Testis (tissue), 3 donors: ENCODE measurements around the gene AAK1. TPM values are rescaled to one million over a fixed set of nuclear protein-coding genes. Genes with fewer than 3 reads are reported as not detected.

Experiments
- DNase-seq: peaks from one replicate; pipeline ENCODE4 v3.0.0-alpha.2; 2019
- H3K27ac ChIP-seq, 2 donors: fragments of 200-600 bp; sonication (generic); one replicate each; pipeline ENCODE4 v1.5.1; 2019
- H3K27me3 ChIP-seq: fragments of 200-600 bp; sonication (generic); one replicate; pipeline ENCODE4 v1.5.1; 2019
- H3K36me3 ChIP-seq: fragments of 200-600 bp; sonication (generic); one replicate; pipeline ENCODE4 v1.5.1; 2017; ENCODE audit warnings: low read depth; ENCODE audit errors: missing control alignments
- H3K4me1 ChIP-seq: fragments of 200-600 bp; sonication (generic); one replicate; pipeline ENCODE4 v1.5.1; 2019
- H3K4me3 ChIP-seq, 2 donors: fragments of 200-600 bp; sonication (generic); one replicate each; pipeline ENCODE4 v1.5.1; 2017 to 2019
- H3K9me3 ChIP-seq: fragments of 200-600 bp; sonication (generic); one replicate; pipeline ENCODE4 v1.5.1; 2017
- POLR2A ChIP-seq: fragments of 450-650 bp; IDR thresholded peaks from one replicate; pipeline ENCODE4 v1.6.1; 2017; ENCODE audit warnings: antibody characterized with exemption, mild to moderate bottlenecking, moderate library complexity
- WGBS, 2 donors: methylation state at CpG; one replicate each; pipeline ENCODE4 v1.1.5; 2018; 5-methylcytosine and 5-hydroxymethylcytosine counted together
- intact Hi-C: fragments of 100-400 bp; cut with DNase I; formaldehyde crosslinking; loops from one replicate; pipeline ENCODE4 v1.15.1; 2023; ENCODE audit warnings: low total_unique reads
- polyA plus RNA-seq: library from polyadenylated mRNA; stranded (reverse); fragments of 350-450 nt; fragmentation: Illumina TruSeq; extraction: RNeasy Lipid Tissue Mini Kit (QIAGEN cat#74804); gene quantifications from one replicate; pipeline ENCODE4 v1.2.3, GENCODE V29; 2014; ENCODE audit warnings: low read depth, low replicate concordance; ENCODE audit not compliant: insufficient read depth
- total RNA-seq, 2 donors: library from RNA; depleted of rRNA; stranded (reverse); fragments of >200 nt; gene quantifications; one replicate each; pipeline ENCODE4 v1.2.3, GENCODE V29; 2016
- TF ChIP-seq, protein P1 (sequence below), 3 experiments: fragments of 450-650 bp in 2 of 3; fragments of 200-600 bp in 1 of 3; sonication (generic) in 1 of 3; IDR thresholded peaks; one replicate each; pipeline ENCODE4 v1.5.1; 2016 to 2019; ENCODE audit warnings: antibody characterized with exemption in 3 of 3, mild to moderate bottlenecking in 2 of 3, moderate library complexity in 1 of 3

The AAK1 gene
- total and polyA plus RNA-seq, 3 donors from 2014 or later: 20.3 to 62.1 (median 47.9) TPM

DNA sequence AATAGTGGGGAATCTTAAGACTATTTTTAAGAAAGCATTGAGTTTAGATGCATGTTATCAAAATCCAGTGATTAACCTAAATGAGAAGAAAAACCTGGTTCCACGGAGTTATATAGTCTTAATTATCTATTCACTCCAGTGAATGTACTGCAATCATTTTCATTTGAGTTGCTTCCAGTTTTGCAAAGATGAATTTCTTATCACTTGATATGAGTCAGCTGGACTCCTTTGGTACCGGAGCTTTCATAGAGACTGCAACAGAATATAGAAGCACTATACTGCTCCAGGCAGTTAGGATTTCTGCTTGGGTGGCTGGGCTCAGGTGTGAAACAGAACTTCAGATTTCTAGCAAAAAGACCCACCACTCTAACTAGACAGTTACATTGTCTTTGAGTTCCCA is 114.1 kb downstream of the AAK1 start:
- Histone ChIP-seq H3K36me3 (no peaks in the 10 kb centered on the region), H3K4me1 (no peaks in the 10 kb centered on the region), H3K9me3 (no peaks in the 10 kb centered on the region), H3K27ac (no peak overlapping the region), H3K27me3 (no peaks in the 10 kb centered on the region), H3K4me3 (no peak overlapping the region)
- 38 to 49% methylated on average over 2 of the region's 2 CpGs for WGBS, 2 donors
- no peak for TF ChIP-seq POLR2A
- TF ChIP-seq, protein P1, sequence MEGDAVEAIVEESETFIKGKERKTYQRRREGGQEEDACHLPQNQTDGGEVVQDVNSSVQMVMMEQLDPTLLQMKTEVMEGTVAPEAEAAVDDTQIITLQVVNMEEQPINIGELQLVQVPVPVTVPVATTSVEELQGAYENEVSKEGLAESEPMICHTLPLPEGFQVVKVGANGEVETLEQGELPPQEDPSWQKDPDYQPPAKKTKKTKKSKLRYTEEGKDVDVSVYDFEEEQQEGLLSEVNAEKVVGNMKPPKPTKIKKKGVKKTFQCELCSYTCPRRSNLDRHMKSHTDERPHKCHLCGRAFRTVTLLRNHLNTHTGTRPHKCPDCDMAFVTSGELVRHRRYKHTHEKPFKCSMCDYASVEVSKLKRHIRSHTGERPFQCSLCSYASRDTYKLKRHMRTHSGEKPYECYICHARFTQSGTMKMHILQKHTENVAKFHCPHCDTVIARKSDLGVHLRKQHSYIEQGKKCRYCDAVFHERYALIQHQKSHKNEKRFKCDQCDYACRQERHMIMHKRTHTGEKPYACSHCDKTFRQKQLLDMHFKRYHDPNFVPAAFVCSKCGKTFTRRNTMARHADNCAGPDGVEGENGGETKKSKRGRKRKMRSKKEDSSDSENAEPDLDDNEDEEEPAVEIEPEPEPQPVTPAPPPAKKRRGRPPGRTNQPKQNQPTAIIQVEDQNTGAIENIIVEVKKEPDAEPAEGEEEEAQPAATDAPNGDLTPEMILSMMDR (IDR thresholded peaks at IDR 0.05): no peak
- no peak for DNase-seq
- intact Hi-C loops: no loop called here

DNA sequence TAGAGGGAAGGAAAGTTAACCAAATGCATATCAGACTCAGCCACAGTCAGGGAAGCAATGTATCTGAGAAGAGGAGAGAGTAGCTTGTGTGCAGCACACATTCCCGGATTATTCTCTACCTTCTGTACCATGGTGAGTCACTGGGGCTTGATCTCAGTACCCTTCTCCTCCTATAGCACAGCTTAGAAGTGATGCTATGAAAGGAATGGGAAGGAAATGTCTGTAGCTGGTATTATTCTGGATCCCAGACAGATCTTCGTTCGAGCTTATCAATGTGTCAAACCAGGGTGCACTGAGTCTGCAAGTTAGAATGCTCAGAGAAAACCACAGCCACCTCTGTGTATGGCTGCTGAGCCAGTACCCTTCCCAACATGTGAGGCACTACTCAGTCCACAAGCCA is 118.3 kb downstream of the AAK1 start:
- TF ChIP-seq, protein P1 (IDR thresholded peaks at IDR 0.05): no peak
- TF ChIP-seq POLR2A: no peak
- Histone ChIP-seq H3K27ac (no peak overlapping the region), H3K4me3 (no peak overlapping the region), H3K9me3 (no peaks in the 10 kb centered on the region), H3K4me1 (no peaks in the 10 kb centered on the region), H3K27me3 (no peaks in the 10 kb centered on the region), H3K36me3 (no peaks in the 10 kb centered on the region)
- intact Hi-C loops: no loop called here
- WGBS, 2 donors: 90 to 97% methylated on average over 3 of the region's 3 CpGs
- no peak for DNase-seq

DNA sequence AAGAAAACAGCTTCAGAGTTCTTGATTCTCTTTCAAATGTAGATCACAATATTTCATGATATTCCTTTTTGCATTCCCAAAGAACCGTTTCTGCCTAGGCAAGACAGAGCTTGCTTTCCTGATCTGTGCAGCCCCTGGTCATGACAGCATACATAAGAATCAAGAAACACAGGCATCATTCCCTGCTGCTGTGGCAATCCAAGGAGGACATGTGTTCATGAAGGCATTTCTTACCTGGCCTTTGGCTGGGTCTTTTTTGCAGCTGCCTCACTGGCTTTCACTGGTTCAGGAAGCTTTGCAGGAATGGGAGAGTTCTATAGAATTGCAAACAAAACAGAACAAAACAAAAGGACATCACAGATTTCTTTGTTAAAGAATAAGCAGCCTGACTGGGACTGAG is 118.7 kb downstream of the AAK1 start:
- no peaks in the 10 kb centered on the region for H3K4me1 ChIP-seq
- H3K4me3 ChIP-seq: no peak overlapping the region
- TF ChIP-seq, protein P1 (IDR thresholded peaks at IDR 0.05): no peak
- no peak for TF ChIP-seq POLR2A
- H3K27me3 ChIP-seq: no peaks in the 10 kb centered on the region
- intact Hi-C loops: no loop called here
- no peaks in the 10 kb centered on the region for H3K9me3 ChIP-seq
- 85 to 88% methylated on average over 1 of the region's 1 CpG for WGBS, 2 donors
- DNase-seq: no peak
- H3K36me3 ChIP-seq: no peaks in the 10 kb centered on the region
- no peak overlapping the region for H3K27ac ChIP-seq

DNA sequence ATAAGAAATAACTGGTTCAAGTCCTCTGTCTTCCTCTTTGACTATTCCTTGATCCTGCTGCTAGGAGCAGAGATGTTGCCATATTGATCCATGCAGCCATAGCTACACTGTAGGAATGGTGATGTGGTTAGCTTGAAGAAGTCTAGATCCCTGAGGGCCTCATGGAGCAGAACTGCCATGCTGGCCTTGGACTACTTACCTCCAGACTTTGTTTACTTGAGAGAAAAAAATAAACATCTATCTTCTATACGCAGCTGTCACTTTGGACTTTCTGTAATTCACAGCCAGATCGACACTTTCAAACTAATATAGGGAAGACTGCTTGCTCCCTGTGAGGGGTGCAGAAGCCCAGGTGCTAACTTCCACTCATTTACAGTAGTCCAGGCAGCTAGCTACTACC is 121.8 kb downstream of the AAK1 start:
- no peak overlapping the region for H3K27ac ChIP-seq
- no peaks in the 10 kb centered on the region for H3K36me3 ChIP-seq
- no peak for DNase-seq
- no peak overlapping the region for H3K4me3 ChIP-seq
- intact Hi-C loops: no loop called here
- H3K27me3 ChIP-seq: no peaks in the 10 kb centered on the region
- no peaks in the 10 kb centered on the region for H3K4me1 ChIP-seq
- H3K9me3 ChIP-seq: no peaks in the 10 kb centered on the region
- 82 to 97% methylated on average over 2 of the region's 2 CpGs for WGBS, 2 donors
- no peak for TF ChIP-seq POLR2A
- TF ChIP-seq, protein P1 (IDR thresholded peaks at IDR 0.05): no peak

DNA sequence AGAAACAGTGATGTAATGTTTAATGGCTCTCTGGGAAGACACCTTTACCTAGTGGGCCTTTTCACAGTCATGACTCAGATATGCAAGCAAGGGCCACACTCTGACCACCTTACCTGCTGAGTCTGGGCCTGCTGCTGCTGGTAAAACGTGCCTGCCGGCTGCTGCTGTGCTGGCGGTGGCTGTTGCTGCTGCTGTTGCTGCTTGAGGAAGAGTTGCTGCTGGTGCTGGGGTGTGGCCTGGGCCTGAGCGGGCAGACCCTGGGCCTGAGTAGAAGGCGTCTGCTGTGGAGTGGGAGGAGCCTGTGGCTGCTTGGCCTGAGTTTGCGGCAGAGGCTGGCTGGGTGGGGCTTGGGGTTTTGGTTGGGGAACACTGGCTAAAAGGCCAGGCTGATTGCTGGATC is 124.7 kb downstream of the AAK1 start:
- H3K9me3 ChIP-seq: no peaks in the 10 kb centered on the region
- no peak for DNase-seq
- H3K36me3 ChIP-seq: no peaks in the 10 kb centered on the region

More for the DNA sequence above, 124.7 kb downstream of the AAK1 start:
- 92% methylated on average over 6 of the region's 6 CpGs; no CpG with 5 or more reads in 1 of the 2 donors for WGBS, 2 donors
- TF ChIP-seq POLR2A: no peak
- TF ChIP-seq, protein P1 (IDR thresholded peaks at IDR 0.05): no peak
- Histone ChIP-seq H3K27me3 (no peaks in the 10 kb centered on the region), H3K4me1 (no peaks in the 10 kb centered on the region), H3K27ac (no peak overlapping the region), H3K4me3 (no peak overlapping the region)
- intact Hi-C loops: no loop called here
